Measurements from ENCODE around the gene CLPSL2.
A peak's percentile ranks its signal among the peaks of the same experiment; 100 is the strongest.

GRCh38 chr6:35731736-35732532 lies 44.5 kb upstream of the CLPSL2 start:
- TF ChIP-seq, protein P1, sequence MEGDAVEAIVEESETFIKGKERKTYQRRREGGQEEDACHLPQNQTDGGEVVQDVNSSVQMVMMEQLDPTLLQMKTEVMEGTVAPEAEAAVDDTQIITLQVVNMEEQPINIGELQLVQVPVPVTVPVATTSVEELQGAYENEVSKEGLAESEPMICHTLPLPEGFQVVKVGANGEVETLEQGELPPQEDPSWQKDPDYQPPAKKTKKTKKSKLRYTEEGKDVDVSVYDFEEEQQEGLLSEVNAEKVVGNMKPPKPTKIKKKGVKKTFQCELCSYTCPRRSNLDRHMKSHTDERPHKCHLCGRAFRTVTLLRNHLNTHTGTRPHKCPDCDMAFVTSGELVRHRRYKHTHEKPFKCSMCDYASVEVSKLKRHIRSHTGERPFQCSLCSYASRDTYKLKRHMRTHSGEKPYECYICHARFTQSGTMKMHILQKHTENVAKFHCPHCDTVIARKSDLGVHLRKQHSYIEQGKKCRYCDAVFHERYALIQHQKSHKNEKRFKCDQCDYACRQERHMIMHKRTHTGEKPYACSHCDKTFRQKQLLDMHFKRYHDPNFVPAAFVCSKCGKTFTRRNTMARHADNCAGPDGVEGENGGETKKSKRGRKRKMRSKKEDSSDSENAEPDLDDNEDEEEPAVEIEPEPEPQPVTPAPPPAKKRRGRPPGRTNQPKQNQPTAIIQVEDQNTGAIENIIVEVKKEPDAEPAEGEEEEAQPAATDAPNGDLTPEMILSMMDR (IDR thresholded peaks at IDR 0.05; ENCODE audit: borderline replicate concordance, extremely low read depth, low read length, poor library complexity, severe bottlenecking), result peak; percentile 28
- no peak for TF ChIP-seq EZH2 (IDR thresholded peaks at IDR 0.05; ENCODE audit: borderline replicate concordance, low read depth, low read length, severe bottlenecking)

Data from DND-41 (cell line).